BE2C (cell line): ENCODE data around the gene DDX24.

Experiments
- DNase-seq: peaks from one replicate; pipeline ENCODE4 v3.0.0-alpha.2; 2020
- H3K27me3 ChIP-seq: fragments of 250-450 bp; sonication (Bioruptor Pico); 2 replicates; pipeline ENCODE4 v1.5.1; 2020; ENCODE audit warnings: mild to moderate bottlenecking
- H3K36me3 ChIP-seq: fragments of 250-450 bp; sonication (Bioruptor Pico); 2 replicates; pipeline ENCODE4 v1.5.1; 2020; ENCODE audit warnings: mild to moderate bottlenecking
- H3K4me1 ChIP-seq: fragments of 250-450 bp; sonication (Bioruptor Pico); 2 replicates; pipeline ENCODE4 v1.5.1; 2020
- H3K4me3 ChIP-seq: 2 replicates; pipeline ENCODE4 v1.5.1; 2011; ENCODE audit warnings: low read depth, low read length
- H3K9me3 ChIP-seq: fragments of 250-450 bp; sonication (Bioruptor Pico); 2 replicates; pipeline ENCODE4 v1.5.1; 2020
- TF ChIP-seq, protein P1 (sequence below): IDR thresholded peaks from 2 replicates; pipeline ENCODE4 v1.5.1; 2012; ENCODE audit warnings: mild to moderate bottlenecking, low read depth, low read length

DDX24 gene

DNA sequence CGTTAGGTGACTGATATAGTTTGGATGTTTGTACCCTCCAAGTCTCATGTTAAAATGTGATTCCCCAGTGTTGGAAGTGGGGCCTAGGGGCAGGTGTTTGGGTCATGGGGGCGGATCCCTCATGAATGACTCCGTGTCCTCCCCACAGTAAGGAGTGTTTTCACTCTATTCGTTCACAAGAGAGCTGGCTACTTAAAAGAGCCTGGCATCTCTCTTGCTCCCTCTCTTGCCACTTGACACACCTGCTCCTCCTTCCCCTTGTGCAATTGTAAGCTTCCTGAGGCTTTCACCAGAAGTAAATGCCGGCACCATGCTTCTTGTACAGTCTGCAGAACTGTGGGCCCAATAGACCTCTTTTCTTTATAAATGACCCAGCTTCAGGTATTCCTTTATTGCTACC lies 45.8 kb upstream of the DDX24 start:
- Histone ChIP-seq H3K27me3 (no peaks in the 10 kb centered on the region), H3K9me3 (no peaks in the 10 kb centered on the region), H3K4me3 (no peak overlapping the region), H3K4me1 (no peaks in the 10 kb centered on the region), H3K36me3 (no peaks in the 10 kb centered on the region)
- TF ChIP-seq, protein P1, sequence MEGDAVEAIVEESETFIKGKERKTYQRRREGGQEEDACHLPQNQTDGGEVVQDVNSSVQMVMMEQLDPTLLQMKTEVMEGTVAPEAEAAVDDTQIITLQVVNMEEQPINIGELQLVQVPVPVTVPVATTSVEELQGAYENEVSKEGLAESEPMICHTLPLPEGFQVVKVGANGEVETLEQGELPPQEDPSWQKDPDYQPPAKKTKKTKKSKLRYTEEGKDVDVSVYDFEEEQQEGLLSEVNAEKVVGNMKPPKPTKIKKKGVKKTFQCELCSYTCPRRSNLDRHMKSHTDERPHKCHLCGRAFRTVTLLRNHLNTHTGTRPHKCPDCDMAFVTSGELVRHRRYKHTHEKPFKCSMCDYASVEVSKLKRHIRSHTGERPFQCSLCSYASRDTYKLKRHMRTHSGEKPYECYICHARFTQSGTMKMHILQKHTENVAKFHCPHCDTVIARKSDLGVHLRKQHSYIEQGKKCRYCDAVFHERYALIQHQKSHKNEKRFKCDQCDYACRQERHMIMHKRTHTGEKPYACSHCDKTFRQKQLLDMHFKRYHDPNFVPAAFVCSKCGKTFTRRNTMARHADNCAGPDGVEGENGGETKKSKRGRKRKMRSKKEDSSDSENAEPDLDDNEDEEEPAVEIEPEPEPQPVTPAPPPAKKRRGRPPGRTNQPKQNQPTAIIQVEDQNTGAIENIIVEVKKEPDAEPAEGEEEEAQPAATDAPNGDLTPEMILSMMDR = no peak
- DNase-seq = no peak

DNA sequence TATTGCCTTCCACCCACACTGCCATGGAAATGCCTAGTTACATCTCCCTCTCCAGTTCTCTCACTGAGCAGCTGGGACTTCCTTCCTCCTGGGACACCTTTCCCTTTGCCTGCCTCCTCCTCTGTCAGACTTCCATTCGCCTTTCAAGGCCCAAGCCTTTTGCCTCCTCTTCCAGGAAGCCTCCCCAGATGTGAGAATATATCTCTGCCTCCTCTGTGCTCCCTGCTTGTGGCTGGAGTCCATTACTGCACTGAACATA lies 45.3 kb upstream of the DDX24 start:
- TF ChIP-seq, protein P1 = no peak
- H3K4me1 ChIP-seq = no peaks in the 10 kb centered on the region

DNA sequence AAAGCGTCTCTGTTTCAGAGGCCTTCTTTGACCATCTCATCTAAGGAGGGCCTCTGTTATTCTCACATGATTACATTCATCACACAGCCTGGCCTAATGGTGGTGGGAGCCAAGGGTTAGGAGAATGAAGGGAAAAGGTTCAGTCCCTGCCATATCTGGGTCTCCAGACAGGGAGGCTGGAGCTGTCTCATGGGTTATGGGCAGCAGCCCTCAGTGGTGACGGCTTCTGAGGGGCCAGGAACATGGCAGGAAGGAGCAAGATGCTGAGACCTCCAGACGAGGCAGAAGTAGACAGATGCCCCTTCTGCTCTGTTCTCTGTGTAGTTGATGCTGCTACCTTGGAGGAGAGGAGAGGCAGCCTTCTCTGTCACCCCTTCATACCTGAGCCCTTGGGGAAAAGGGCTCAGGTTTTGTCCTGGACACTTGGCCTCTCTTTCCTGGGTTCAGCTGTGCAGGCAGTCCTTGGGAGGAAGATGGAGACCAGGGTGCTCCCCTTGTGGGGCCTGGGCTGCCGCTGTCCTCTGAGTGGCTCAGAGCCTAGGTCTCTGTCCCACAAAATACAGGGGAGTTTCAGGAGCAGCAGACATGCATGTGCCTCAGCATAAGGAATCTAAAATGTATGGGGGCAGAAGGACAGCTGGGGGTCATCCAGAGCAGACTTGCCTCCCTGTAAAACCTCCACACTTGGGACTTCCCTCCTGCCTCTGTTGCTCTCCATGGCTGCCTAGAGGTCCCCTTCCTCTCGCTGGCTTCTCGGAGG lies 44.8 kb upstream of the DDX24 start:
- TF ChIP-seq, protein P1 = no peak
- no peaks in the 10 kb centered on the region for H3K36me3 ChIP-seq

More for the DNA sequence above, 45.3 kb upstream of the DDX24 start:
- Histone ChIP-seq H3K9me3 (no peaks in the 10 kb centered on the region), H3K27me3 (no peaks in the 10 kb centered on the region), H3K4me3 (no peak overlapping the region), H3K36me3 (no peaks in the 10 kb centered on the region)
- no peak for DNase-seq

DNA sequence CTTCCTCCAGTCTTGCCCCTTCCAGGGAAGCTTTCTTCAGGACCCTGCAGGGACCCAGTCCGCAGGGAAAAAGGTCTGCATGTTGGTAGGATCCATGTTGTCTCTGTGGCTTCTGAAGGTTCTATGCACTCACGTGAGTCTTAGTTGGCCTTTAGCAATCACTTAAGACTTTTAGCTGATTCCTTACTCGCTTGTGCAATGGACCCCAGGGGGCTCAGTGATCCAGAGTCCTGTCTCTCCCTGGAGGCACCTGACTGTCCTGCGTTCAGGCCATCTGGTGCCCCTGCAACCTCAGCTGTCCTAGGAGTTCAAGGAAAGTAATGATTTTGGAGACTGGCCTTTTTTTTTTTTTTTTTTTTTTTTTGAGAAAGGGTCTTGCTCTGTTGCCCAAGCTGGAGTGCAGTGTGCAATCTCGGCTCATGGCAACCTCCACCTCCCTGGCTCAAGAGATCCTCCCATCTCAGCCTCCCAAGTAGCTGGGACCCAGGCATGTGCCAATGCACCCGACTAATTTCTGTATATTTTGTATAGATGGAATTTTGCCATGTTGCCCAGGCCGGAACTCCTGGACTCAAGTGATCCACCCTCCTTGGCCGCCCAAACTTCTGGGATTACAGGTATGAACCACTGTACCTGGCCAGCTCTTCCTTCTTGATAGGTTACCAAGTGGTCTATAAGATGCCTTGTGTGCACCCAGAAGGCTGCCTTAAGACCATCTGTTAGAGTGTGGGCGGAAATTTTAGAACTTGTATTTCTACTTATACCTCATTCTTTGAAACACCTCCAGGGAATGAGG lies 43.8 kb upstream of the DDX24 start:
- no peaks in the 10 kb centered on the region for H3K4me1 ChIP-seq
- no peaks in the 10 kb centered on the region for H3K36me3 ChIP-seq

More for the DNA sequence above, 44.8 kb upstream of the DDX24 start:
- Histone ChIP-seq H3K27me3 (no peaks in the 10 kb centered on the region), H3K4me3 (no peak overlapping the region), H3K9me3 (no peaks in the 10 kb centered on the region), H3K4me1 (no peaks in the 10 kb centered on the region)
- no peak for DNase-seq

DNA sequence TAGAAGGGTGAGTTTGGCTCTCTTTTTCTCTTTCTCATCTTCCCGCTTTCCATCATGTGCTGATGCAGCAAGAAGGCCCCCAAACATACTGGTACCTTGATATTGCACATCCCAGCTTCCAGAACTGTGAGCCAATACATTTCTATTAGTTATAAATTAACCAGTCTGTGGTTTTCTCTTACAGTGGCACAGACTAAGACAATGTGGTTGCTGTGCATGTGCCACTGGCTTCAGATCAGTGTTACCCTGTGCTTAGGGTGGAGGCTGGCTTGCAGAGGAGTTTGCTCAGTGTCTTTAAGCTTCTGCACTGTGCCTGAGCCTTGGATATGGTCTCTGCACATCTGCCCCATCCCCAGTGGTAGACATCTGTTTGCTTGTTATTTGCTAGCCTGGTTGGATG lies 42.9 kb upstream of the DDX24 start:
- H3K4me1 ChIP-seq = no peaks in the 10 kb centered on the region
- no peaks in the 10 kb centered on the region for H3K27me3 ChIP-seq
- H3K9me3 ChIP-seq = no peaks in the 10 kb centered on the region; the same call in none of the 2 replicates
- DNase-seq = no peak
- H3K4me3 ChIP-seq = no peak overlapping the region
- TF ChIP-seq, protein P1 = no peak
- no peaks in the 10 kb centered on the region for H3K36me3 ChIP-seq

More for the DNA sequence above, 43.8 kb upstream of the DDX24 start:
- no peak for DNase-seq
- TF ChIP-seq, protein P1 = no peak
- H3K9me3 ChIP-seq = no peaks in the 10 kb centered on the region
- H3K27me3 ChIP-seq = no peaks in the 10 kb centered on the region
- H3K4me3 ChIP-seq = no peak overlapping the region

DNA sequence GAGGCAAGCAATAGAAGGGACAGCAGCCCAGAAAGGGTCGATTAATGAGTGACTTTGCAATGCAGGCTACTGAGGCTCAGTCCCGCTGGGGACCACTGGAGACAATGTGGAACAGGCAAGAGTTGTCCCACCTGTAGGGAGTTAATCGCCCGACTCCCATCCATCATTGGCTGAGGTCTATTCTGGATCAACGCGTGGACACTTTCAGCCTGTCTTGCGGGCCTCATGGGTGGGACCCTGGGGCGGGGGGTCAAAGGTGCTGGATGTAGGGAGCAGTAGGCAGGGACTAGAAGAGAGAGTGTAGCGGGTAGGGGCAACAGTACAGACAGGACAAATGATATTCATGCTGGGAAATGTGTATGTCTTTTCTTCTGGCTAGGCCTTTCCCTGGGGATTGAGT lies 42.3 kb upstream of the DDX24 start:
- DNase-seq = no peak
- Histone ChIP-seq H3K4me3 (no peak overlapping the region), H3K36me3 (no peaks in the 10 kb centered on the region), H3K27me3 (no peaks in the 10 kb centered on the region), H3K4me1 (no peaks in the 10 kb centered on the region), H3K9me3 (no peaks in the 10 kb centered on the region; the same call in none of the 2 replicates)
- TF ChIP-seq, protein P1 = no peak
